HG02623 (cell line): ENCODE results near the gene CDC42EP3.

Experiments
- ATAC-seq: cut with Tn5 transposase; IDR thresholded peaks from one replicate; pipeline ENCODE4 v1.9.1; 2021; ENCODE audit warnings: moderate library complexity; ENCODE audit not compliant: unreplicated experiment

The CDC42EP3 gene

GRCh38 chr2:37683921-37684780 lies 12.7 kb upstream of the CDC42EP3 start:
- no peak for ATAC-seq

- ATAC-seq = no peak
Observed at GRCh38 chr2:37683241-37683640, 11.8 kb upstream of the CDC42EP3 start.

DNA sequence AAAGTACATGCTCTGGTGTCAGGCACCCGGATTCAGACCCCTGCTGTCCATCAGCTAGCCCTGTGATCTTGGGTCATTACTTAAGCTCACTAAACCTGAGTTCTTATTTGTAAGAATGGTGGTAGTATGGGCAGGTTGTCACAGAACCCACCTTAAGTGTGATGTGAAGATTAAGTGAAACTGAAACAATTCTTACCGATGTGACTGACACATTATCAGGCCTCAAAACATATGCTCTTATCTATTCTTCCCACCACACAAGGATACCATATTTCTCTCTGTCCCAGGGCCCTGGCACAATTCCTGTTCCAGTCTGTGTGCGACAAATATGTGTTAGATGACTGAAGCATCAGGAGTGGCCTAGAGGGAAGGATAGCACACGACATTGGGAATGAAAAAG lies 11.0 kb upstream of the CDC42EP3 start:
- no peak for ATAC-seq

DNA sequence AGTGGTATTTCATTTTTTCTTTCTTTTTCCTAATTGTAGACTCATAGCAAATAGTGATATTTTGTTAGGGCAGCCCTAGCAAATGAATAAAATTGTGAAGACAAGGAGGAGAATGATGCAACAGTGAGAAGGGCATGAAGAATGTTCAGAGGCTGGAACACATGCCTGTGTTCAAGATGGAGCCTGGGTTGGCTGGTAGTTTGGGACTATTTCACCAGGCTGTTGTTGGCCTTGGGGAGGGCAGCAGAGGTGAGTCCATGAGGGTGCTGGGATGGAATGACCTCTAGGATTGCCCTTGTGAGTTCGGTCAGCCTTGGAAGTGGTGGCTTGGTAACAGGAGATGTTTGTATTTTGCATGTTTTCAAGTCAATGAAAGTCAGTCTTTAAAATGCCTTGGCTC lies 10.1 kb upstream of the CDC42EP3 start:
- ATAC-seq = no peak

- no peak for ATAC-seq
Observed at GRCh38 chr2:37679072-37679695, 7.7 kb upstream of the CDC42EP3 start.

DNA sequence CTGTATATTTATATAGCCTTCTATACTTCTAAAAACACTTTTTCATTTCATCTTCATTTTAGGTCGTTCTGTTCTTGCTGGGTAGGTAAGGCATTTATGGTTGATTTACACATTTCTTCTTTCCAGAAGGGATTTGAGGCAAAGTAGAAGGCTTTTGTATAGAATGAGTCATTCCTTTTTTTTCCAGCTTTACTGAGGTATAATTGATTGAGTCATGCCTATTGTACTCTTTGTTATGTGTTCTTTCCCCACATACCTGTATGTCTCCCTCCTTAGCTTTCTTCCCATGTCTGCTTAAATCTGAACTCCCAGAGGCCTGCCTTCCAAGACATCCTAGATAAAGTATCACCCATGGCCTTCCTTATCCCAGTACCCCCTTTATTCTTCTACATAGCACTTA lies 4.8 kb upstream of the CDC42EP3 start:
- ATAC-seq = no peak

DNA sequence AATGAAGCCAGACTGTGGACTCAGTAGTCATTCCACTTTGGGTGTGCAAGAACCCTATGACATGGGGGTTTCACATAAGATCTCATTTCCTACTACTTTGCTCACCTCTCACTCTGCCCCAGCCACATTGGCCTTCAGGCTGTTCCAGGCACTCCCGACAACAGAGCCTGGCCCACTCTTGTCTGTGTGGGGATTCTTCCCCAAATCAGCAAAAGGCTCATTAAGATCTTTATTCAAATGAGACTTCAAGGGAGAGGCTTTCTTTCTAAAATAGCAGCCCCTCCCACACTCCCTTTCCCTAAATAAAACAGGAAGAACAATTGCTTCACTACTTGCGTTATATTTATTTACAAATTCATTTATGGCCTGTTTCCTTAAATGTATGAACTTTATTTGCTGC lies 3.5 kb upstream of the CDC42EP3 start:
- ATAC-seq = no peak

DNA sequence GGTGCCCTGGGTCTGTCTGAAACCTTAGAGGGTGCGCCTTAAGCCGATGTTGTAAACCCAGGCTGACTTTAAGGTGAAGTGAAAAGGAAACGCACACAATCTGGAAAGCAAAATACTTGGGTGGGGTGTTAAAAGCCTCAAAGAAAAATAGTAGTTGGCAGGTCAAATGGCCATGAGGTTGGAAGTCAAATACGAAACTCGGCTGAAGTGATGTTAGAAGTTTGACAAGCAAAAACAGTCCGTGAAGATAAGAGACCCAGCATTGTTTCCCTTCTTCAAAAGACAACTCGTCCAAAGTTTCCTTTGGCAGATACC lies 1.4 kb upstream of the CDC42EP3 start:
- no peak for ATAC-seq

- peak; percentile 41 for ATAC-seq
Observed at GRCh38 chr2:37672104-37672869, 845 bp upstream of the CDC42EP3 start.

- peak; percentile 2 for ATAC-seq
Observed at GRCh38 chr2:37671816-37672103, 318 bp upstream of the CDC42EP3 start.

GRCh38 chr2:37670378-37671008 lies 949 bp downstream of the CDC42EP3 start:
- ATAC-seq = no peak

DNA sequence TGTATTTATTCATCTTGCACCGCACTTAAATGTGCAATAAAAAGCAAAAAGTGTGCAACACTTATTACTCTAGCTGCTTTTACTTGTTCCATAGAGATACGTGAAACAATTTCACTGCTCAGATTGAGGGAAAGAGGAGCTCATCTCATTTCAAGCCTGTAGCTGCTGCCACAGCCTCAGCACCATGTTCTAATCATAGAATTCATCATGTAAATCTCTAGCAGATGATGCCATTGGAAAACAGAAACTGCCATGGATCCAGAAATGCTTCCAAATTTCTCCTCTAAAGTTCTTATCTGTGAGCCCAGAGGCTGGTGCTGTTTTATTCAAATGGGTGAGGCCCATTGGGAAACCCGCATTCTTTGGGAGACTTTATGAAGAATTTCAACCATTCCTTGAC lies 2.0 kb downstream of the CDC42EP3 start:
- no peak for ATAC-seq

- no peak for ATAC-seq
Observed at GRCh38 chr2:37667704-37668103, 3.7 kb downstream of the CDC42EP3 start.

DNA sequence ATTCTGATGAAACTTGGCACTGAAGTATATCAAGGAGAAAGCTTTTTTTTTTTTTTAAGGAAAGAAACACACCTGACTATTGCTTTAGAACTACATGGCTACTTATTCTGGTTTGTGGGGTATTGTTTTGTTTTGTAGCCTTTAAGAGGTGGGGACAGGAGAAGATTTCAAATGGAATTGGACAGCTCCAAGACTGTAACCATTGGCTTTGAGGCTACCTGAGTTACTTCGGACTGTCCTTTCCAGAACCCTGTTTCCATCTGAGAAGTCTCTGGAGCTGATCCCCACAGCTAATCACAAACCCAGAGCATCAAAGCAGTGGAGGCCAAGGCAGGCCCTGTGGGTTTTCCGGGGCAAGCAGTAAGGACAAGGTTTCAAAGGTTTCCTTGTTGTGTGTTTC lies 4.7 kb downstream of the CDC42EP3 start:
- ATAC-seq = no peak

- no peak for ATAC-seq
Observed at GRCh38 chr2:37665604-37666362, 5.7 kb downstream of the CDC42EP3 start.

GRCh38 chr2:37665043-37665442 lies 6.4 kb downstream of the CDC42EP3 start:
- no peak for ATAC-seq

DNA sequence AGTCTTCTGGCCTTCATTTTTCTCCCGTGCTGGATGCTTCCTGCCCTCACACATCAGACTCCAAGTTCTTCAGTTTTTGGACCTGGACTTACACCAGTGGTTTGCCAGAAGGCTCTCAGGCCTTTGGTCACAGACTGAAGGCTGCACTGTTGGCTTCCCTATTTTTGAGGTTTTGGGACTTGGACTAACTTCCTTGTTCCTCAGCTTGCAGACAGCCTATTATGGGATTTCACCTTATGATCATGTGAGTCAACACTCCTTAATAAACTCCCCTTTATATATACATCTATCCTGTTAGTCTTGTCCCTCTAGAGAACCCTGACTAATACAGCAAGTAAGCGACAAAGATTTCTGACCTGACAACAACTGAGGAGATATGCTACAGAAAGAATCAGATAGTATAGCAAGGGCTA lies 7.2 kb downstream of the CDC42EP3 start:
- no peak for ATAC-seq

DNA sequence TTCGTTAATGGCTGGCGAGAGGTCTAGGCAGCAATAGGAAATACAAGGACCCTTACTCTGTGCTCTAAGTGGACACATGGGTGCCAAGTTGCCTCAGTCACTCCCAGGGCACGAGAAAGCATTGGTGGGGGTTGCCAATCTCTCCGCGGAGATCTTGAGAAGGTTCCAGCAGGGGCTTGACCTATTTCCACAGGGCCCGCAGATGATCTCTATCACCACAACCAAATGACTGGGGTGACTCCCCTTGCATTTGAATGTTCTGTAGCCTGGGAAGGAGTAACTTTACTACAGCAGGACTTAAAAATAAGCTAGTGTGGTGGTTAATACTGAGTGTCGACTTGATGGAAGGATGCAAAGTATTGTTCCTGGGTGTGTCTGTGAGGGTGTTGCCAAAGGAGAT lies 8.1 kb downstream of the CDC42EP3 start:
- no peak for ATAC-seq

DNA sequence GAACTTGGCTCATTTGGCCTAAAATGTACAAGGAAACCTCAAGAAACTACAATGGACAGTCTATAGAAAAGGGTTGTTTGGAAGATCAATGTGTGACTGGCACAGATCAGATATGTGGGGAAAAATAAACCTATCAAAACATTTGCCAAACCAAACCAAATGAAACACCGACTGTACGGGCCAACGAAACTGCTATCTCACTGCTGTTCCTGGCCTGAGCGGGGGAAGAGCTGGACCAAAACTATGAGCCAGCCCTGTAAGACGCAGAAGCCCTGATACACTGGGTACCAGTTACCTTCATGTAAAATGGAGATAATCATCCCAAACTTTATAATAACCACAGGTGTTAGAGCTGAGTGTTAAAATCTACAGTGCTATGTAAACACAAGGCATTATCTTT lies 11.7 kb downstream of the CDC42EP3 start:
- ATAC-seq = no peak

GRCh38 chr2:37658682-37659081 lies 12.8 kb downstream of the CDC42EP3 start:
- ATAC-seq = no peak

- ATAC-seq = no peak
Observed at GRCh38 chr2:37657471-37657870, 14.0 kb downstream of the CDC42EP3 start.
